Memory B cell (primary cell): ENCODE measurements around the gene FPR2.

ENCODE experiments used
- ATAC-seq: fragments of 150-1000 bp; cut with Tn5 transposase; 2 replicates; pipeline ENCODE4 v1.10.0; 2021; ENCODE audit warnings: low read depth, mild to moderate bottlenecking, moderate library complexity
- DNase-seq, 2 donors: peaks; one replicate each; pipeline ENCODE4 v3.0.0; 2022; ENCODE audit warnings: low spot score in 2 of 2
- H3K27ac Mint-ChIP-seq: one replicate; pipeline ENCODE4 v1.8.0; 2022; ENCODE audit warnings: mild to moderate bottlenecking, moderate library complexity, mixed read lengths
- H3K27me3 Mint-ChIP-seq: one replicate; pipeline ENCODE4 v1.8.0; 2022; ENCODE audit warnings: mixed read lengths
- H3K36me3 Mint-ChIP-seq: one replicate; pipeline ENCODE4 v1.8.0; 2022; ENCODE audit warnings: mild to moderate bottlenecking, mixed read lengths
- H3K4me1 Mint-ChIP-seq: one replicate; pipeline ENCODE4 v1.8.0; 2022; ENCODE audit warnings: mixed read lengths
- H3K4me3 Mint-ChIP-seq: one replicate; pipeline ENCODE4 v1.8.0; 2022; ENCODE audit warnings: mild to moderate bottlenecking, moderate library complexity, mixed read lengths
- H3K9me3 Mint-ChIP-seq: one replicate; pipeline ENCODE4 v1.8.0; 2022; ENCODE audit warnings: mixed read lengths

FPR2 gene

DNA sequence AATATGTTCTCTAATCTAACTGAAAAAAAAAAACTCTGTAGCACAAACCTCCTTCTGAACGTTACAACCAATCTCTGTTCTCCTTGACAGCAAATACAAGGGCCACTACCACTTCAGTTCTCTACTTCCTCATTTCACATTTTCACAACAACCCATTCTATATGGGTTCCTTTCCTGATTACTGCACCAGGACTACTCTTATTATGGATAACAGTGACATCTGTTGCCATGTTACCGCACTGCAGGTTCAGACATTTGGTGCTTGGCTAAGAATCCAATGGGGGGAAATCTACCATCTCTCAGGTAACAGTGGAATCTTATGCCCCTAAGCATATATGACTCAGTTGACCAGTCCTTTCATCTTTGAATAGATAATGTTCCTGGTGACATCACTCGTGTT lies 22.4 kb downstream of the FPR2 start:
- H3K4me1 Mint-ChIP-seq: no peaks in the 10 kb centered on the region
- DNase-seq (no peak), ATAC-seq (peak; percentile 39)
- no peaks in the 10 kb centered on the region for H3K36me3 Mint-ChIP-seq
- H3K9me3 Mint-ChIP-seq: peaks cover 3% of the 10 kb centered on the region
- H3K27me3 Mint-ChIP-seq: peaks cover 13% of the 10 kb centered on the region
- H3K27ac Mint-ChIP-seq: no peak overlapping the region
- H3K4me3 Mint-ChIP-seq: no peak overlapping the region

DNA sequence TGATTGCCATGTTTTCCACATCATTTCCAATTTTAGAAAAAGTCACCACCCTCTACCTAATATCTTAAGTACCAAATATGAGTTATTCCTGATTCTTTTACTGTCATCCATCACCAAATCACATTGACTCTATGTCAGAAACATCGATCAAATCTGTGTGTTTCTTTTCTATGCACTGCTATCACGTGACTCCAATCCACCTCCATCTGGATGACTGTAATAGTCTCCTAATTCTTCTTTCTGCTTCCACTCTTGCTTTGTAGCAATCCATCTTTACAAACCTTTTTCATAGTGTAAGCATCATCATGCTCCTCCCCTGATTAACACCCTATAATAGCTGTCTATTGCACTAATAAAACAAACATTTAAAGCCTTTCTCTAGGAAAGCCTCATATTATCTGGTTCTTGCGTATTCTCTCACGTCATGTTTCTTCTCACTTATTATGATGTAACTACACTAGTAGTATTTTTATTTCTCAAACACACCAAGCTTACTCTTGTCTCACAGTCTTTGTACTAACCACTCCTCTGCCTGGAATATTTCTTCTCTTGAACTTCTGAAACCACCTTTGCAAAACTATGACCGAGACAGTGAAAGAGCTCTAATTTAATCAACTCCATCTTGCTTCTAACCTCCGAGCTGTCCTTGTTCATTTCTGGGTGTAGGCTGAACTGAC lies 23.3 kb downstream of the FPR2 start:
- Mint-ChIP-seq H3K27me3 (peaks cover 14% of the 10 kb centered on the region), H3K36me3 (no peaks in the 10 kb centered on the region), H3K9me3 (peaks cover 5% of the 10 kb centered on the region), H3K4me1 (no peaks in the 10 kb centered on the region), H3K4me3 (no peak overlapping the region), H3K27ac (no peak overlapping the region)
- DNase-seq (no peak), ATAC-seq (no peak)

DNA sequence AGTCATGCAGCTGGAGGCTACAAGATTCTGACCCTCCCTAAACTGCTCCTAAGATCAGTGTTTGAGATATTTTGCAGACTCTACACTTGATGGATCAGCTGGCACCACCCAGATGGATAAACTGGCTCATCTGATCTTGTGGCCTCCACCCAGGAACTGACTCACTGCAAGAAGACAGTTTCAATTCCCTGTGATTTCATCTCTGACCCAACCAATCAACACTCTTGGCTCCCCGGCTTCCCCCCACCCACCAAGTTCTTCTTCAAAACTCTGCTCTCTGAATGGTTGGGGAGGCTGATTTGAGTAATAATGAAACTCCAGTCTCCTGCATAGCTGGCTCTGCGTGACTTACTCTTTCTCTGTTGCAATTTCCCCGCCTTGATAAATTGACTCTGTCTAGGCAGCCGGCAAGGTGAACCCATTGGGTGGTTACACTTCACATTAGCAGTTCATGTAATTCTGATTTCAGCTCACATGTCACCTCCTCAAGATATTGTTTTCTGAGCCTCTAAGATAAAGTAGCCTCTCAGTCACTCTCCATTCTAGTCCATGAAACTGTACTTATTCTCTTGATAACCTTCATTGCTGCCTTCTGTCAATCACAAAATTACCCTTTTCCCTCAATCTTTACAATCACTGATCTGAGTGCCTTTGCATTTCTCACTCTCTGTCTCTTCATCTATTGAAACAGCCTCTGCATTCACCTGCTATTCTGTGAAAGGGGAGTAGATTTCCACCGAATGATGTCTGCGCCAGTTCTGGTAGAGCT lies 24.1 kb downstream of the FPR2 start:
- H3K4me3 Mint-ChIP-seq: no peak overlapping the region
- no peaks in the 10 kb centered on the region for H3K36me3 Mint-ChIP-seq
- DNase-seq (no peak), ATAC-seq (peak; percentile 44)
- peaks cover 5% of the 10 kb centered on the region for H3K9me3 Mint-ChIP-seq
- H3K27ac Mint-ChIP-seq: no peak overlapping the region
- H3K27me3 Mint-ChIP-seq: peaks cover 11% of the 10 kb centered on the region
- no peaks in the 10 kb centered on the region for H3K4me1 Mint-ChIP-seq

DNA sequence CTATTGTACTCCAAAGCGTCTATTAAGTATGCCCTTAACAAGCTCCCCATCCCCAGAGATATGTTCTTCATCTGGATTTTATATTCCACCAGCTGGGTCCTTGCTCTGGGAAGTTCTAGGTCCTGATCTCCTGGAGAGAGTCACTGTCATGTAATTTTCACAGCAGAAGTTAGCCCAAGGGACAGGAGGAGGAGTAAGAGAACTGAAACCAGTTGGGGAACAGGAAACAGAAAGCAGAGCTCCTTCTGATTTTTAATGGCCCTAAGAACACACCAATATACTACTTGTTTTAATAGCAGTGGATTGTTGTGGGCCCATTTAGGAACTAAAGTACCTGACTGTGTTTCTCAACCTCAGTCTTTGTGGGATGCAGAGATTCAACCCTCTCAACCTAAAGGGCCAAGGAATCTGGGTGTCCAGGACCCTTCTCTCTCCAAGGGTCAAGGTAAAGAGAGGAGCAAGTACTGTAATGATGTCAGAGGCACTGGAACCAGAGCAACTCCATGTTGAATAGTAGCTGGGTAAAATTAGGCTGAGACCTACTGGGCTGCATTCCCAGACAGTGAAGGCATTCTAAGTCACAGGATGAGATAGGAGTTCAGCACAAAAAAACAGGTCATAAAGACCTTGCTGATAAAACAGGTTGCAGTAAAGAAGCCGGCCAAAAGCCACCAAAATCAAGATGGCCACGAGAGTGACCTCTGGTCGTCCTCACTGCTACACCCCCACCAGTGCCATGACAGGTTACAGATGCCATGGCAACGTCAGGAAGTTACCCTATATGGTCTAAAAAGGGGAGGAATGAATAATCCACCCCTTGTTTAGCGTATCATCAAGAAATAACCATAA lies 25.9 kb downstream of the FPR2 start:
- ATAC-seq (no peak), DNase-seq (no peak)
- Mint-ChIP-seq H3K36me3 (no peaks in the 10 kb centered on the region), H3K27me3 (peaks cover 11% of the 10 kb centered on the region), H3K27ac (no peak overlapping the region), H3K4me1 (no peaks in the 10 kb centered on the region), H3K4me3 (no peak overlapping the region), H3K9me3 (peaks cover 5% of the 10 kb centered on the region)

DNA sequence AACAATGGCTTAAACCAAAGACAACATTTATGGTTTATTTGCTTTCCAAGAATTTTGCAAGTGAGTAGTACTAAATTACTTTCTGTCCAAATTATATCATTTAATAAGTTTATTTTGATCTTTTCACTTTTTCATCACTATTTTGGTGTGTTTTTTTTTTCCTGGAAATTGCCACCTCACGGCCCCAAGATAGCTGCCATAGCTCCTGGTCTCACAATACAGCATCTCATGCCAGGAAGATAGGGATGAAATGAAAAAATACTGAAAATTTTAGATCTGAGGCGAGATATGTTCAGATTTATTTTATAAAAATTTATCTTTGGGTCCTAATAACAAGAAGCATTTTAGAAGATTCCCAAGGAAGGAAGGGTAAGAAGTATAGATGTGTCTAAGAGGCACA lies 27.0 kb downstream of the FPR2 start:
- H3K4me3 Mint-ChIP-seq: no peak overlapping the region
- H3K27ac Mint-ChIP-seq: no peak overlapping the region
- peaks cover 7% of the 10 kb centered on the region for H3K27me3 Mint-ChIP-seq
- H3K4me1 Mint-ChIP-seq: no peaks in the 10 kb centered on the region
- ATAC-seq (no peak), DNase-seq (no peak)
- H3K36me3 Mint-ChIP-seq: no peaks in the 10 kb centered on the region
- peaks cover 6% of the 10 kb centered on the region for H3K9me3 Mint-ChIP-seq

DNA sequence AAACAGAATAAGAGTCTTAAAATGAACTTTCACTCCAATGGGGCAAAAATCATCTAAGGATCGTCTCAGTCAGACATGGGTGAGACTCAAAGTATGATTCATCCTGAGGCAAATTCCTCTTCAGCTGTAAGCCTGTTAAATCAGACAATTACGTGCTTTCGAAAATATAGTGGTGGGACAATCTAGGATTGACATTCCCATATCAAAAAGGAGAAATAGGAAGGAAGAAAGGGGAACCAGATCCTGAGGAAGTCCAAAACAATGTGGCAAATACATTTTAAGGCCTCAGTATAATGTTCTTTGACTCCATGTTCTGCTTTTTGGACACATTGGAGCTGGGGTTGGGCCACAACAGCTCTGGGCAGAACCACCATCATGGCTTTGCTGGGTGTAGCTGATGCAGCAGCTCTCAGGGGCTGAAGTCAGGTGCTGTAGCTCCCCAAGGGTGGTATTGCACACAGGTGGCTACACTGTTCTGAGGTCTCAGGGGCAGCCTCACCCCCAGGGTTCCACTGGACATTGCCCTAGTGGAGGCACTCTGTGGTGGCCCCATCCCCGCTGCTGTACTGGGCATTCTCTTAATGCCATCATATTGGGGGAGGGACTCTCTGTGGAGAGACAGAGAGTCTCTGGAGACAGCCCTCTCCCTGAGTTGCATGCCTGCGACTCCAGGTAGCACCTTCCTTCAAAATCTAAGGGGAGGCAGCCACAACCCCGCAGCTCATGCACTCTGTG lies 28.2 kb downstream of the FPR2 start:
- DNase-seq (no peak), ATAC-seq (no peak)
- H3K4me1 Mint-ChIP-seq: no peaks in the 10 kb centered on the region
- H3K9me3 Mint-ChIP-seq: peaks cover 6% of the 10 kb centered on the region
- no peak overlapping the region for H3K4me3 Mint-ChIP-seq
- H3K27ac Mint-ChIP-seq: no peak overlapping the region
- H3K27me3 Mint-ChIP-seq: peaks cover 7% of the 10 kb centered on the region
- H3K36me3 Mint-ChIP-seq: no peaks in the 10 kb centered on the region

DNA sequence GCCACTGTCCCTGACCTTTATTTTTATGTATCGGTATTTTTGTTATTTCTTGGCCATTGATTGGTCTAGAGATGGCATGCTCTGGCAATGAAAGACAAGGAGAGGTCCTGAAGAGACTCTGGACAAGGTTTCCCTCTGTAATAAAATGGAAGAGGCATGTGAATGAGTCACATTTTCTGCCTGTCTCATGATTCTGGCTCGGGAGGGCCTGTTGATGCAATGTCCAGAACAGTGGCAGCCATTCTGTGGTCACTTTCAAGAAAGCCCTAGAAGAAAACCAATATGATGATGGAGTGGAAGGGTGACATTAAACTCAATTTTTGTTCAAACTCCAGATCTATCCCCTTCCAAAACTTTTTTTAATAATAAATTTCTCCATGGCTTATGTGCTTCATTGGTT lies 32.0 kb downstream of the FPR2 start:
- Mint-ChIP-seq H3K9me3 (peaks cover 5% of the 10 kb centered on the region), H3K4me3 (no peak overlapping the region), H3K27ac (no peak overlapping the region), H3K4me1 (no peaks in the 10 kb centered on the region), H3K27me3 (peaks cover 12% of the 10 kb centered on the region), H3K36me3 (no peaks in the 10 kb centered on the region)
- DNase-seq (no peak), ATAC-seq (no peak)

DNA sequence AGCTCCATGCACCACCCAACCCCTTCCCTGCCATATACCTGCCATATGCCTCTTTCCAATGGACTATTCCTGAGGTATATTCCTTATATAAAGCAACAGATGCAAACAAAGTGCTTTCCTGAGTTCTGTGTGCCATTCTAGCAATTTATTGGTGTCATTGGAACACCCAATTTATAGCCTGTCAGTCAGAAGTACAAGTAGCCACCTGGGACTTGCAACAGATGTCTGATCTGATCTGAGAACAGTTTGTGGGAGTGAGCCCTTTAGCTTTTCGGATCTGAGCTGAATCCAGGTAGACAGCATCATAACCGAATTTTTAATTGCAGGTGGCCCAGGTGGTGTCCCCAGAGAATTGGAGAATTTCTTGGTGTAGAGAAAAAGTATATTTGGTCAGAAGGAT lies 33.0 kb downstream of the FPR2 start:
- Mint-ChIP-seq H3K27ac (no peak overlapping the region), H3K36me3 (no peaks in the 10 kb centered on the region), H3K9me3 (peaks cover 6% of the 10 kb centered on the region), H3K4me3 (no peak overlapping the region), H3K4me1 (no peaks in the 10 kb centered on the region), H3K27me3 (peaks cover 11% of the 10 kb centered on the region)
- ATAC-seq (no peak), DNase-seq (no peak)

DNA sequence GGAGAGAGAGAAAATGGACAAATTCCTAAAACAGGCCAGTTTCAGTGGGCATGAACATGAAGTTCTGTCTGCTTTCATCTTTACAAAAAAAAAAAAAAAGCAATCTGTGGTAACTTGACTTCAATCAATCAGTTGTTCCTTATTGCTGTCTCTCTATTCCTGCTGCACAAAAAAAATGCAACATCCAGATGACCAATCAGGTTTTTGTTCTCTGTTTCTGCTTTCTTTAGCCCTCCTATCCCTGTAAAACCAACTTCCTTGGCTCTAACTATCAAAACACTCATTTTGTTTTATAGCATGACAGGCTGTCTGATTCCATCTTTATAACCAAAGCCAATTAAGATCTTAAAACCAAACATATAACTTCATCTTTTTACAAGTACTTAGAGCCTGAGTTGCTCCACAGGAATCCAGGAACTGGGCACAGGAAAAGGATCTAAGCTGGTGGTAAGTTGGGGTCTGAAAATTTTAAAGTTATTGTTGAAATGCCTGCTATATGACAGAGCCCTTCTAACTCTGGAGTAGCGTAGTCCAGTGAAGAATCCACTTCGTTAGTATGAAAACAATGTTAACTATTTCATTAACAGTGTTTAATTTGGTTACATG lies 34.0 kb downstream of the FPR2 start, which contains the start of gene FPR3:
TSS of gene FPR3 (plus strand) at position 273 of the 606 bp plus-strand sequence. CDS start 28,592 bp downstream, outside the sequence.
- no peak for DNase-seq
- Mint-ChIP-seq H3K9me3 (peaks cover 5% of the 10 kb centered on the region), H3K27ac (no peak within 1 kb of the TSS), H3K27me3 (peaks cover 10% of the 10 kb centered on the region), H3K36me3 (peaks cover 2% of the 10 kb centered on the region), H3K4me3 (no peak within 1 kb of the TSS), H3K4me1 (no peaks in the 10 kb centered on the region)
- no peak for ATAC-seq

DNA sequence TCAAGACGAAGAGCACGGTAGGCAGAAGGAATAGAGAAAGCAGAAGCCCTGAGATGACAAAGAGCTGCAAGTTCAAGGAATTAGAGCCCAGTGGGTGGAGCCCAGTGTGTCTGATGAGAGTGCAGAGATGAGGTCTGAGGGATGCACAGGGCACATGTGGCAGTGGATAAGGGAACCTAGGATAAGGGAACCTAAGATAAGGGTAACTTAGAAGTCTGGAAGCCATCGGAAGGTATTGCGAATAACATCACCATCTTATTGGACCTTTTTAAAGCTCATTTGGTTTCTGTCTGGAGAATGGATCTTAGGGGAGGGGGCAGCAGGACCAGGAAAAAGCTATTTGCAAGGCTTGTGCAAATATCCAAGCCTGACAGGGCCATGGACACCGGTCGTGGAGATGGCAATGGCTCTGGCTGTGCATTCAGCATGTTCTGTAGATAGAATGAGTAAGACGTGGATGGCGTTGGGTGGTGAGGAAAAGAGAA lies 35.3 kb downstream of the FPR2 start:
- Mint-ChIP-seq H3K27me3 (peaks cover 11% of the 10 kb centered on the region), H3K4me1 (no peaks in the 10 kb centered on the region), H3K27ac (no peak overlapping the region), H3K4me3 (no peak overlapping the region), H3K36me3 (peaks cover 2% of the 10 kb centered on the region), H3K9me3 (peaks cover 5% of the 10 kb centered on the region)
- DNase-seq (no peak), ATAC-seq (no peak)

DNA sequence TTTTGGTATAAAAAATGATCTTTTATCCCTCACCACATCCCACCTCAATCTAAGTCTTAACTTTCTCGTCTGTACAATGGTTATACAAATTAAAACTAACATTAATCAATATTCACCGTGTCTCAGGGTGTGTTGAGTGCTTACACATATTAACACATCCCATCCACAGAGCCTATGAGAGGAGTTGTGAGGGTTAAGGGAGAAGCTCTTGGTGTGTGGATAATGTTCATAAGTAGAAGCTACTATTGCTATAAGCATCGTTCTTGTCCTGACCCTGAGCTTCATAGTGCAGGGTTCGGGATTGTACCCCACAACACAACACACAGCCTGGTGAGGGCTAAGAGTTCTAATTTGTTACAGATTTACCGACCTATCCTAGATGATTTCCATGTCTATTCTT lies 36.5 kb downstream of the FPR2 start:
- peaks cover 11% of the 10 kb centered on the region for H3K27me3 Mint-ChIP-seq
- no peak overlapping the region for H3K4me3 Mint-ChIP-seq
- H3K27ac Mint-ChIP-seq: no peak overlapping the region
- peaks cover 2% of the 10 kb centered on the region for H3K36me3 Mint-ChIP-seq
- ATAC-seq (no peak), DNase-seq (no peak)
- no peaks in the 10 kb centered on the region for H3K4me1 Mint-ChIP-seq
- peaks cover 3% of the 10 kb centered on the region for H3K9me3 Mint-ChIP-seq

DNA sequence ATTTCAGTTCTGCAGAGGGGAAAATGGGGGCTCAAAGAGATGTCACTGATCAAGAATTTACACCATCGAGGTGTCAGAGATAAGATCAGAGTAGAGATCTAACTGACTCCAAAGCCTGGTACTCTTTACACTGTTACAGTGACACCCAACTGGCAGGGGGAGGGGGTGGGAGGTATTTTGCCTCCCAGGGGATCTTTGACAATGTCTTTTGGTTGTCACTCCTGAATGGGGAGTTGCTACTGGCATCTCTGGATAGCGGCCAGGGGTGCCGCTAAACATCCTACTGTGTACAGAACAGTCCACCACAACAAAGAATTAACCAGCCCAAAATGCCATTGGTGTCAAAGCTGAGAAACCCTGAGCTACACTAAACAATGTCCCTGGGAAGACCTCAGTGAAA lies 37.1 kb downstream of the FPR2 start:
- ATAC-seq: no peak

DNA sequence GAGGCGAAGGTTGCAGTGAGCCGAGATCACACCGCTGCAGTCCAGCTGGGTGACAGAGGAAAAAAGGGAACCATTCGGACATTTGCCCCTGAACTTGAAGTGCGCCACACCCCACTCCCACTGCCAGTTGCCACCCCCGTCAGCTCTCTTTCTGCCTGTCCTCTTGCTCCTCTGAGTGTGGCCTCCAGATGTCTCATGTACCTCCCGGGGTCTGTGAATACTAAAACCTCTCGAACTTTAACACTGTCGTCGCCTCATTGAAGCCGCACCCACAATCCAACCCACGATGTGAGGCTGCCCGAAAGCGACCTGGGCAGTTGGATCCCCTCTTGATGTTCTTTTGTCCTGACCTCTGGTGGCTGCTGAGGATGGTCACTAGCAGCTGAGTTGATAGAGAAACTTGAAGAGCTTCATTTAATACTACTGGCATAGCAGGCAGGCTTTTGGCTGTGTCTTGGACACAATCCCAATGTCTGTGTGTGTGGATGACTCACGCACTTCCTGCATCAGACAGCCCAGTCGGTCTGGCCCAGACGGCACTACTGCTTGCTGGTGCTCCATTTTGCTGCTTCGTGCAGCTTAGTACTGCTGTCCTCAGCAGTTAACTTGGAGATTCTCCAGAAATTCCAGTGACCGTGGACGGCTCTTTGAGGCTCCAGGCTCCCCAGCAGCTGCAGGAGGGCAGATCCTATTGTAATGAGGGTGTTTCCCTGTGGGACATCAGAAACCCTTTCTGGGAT lies 38.2 kb downstream of the FPR2 start:
- no peak overlapping the region for H3K27ac Mint-ChIP-seq
- H3K36me3 Mint-ChIP-seq: peaks cover 2% of the 10 kb centered on the region
- peaks cover 11% of the 10 kb centered on the region for H3K27me3 Mint-ChIP-seq
- DNase-seq (no peak), ATAC-seq (no peak)
- H3K4me1 Mint-ChIP-seq: no peaks in the 10 kb centered on the region
- H3K4me3 Mint-ChIP-seq: no peak overlapping the region
- H3K9me3 Mint-ChIP-seq: peaks cover 6% of the 10 kb centered on the region

More for the DNA sequence above, 37.1 kb downstream of the FPR2 start:
- Mint-ChIP-seq H3K9me3 (peaks cover 3% of the 10 kb centered on the region), H3K36me3 (peaks cover 2% of the 10 kb centered on the region), H3K4me1 (no peaks in the 10 kb centered on the region), H3K27me3 (peaks cover 11% of the 10 kb centered on the region), H3K27ac (no peak overlapping the region), H3K4me3 (no peak overlapping the region)
- no peak for DNase-seq
